NCI-H774 (cell line): ENCODE results near the gene TRIM25.

Source experiments
- DNase-seq: peaks from one replicate; lab custom pipeline; 2025; lab: John Stamatoyannopoulos, UW

Gene TRIM25

GRCh38 chr17:56926270-56926669, 12.4 kb upstream of the TRIM25 start:
- DNase-seq: no peak

GRCh38 chr17:56925088-56925487, 11.2 kb upstream of the TRIM25 start:
- DNase-seq: no peak

- DNase-seq: no peak
Measured at GRCh38 chr17:56919717-56920116, 5.9 kb upstream of the TRIM25 start.

GRCh38 chr17:56918916-56919315, 5.1 kb upstream of the TRIM25 start:
- DNase-seq: no peak

- no peak for DNase-seq
Measured at GRCh38 chr17:56917559-56918296, 3.9 kb upstream of the TRIM25 start.

- DNase-seq: no peak
Measured at GRCh38 chr17:56914581-56915273, 878 bp upstream of the TRIM25 start.

GRCh38 chr17:56913353-56913866, 439 bp downstream of the TRIM25 start:
- DNase-seq: no peak

GRCh38 chr17:56913000-56913311, 893 bp downstream of the TRIM25 start:
- DNase-seq: no peak

- DNase-seq: no peak
Measured at GRCh38 chr17:56912105-56912999, 1.5 kb downstream of the TRIM25 start.

GRCh38 chr17:56910509-56911235, 3.2 kb downstream of the TRIM25 start:
- DNase-seq: no peak

GRCh38 chr17:56909742-56910508, 3.9 kb downstream of the TRIM25 start:
- no peak for DNase-seq

- DNase-seq: no peak
Measured at GRCh38 chr17:56908001-56908542, 5.8 kb downstream of the TRIM25 start.

GRCh38 chr17:56903560-56903959, 10.3 kb downstream of the TRIM25 start:
- DNase-seq: no peak

- DNase-seq: no peak
Measured at GRCh38 chr17:56902348-56902747, 11.5 kb downstream of the TRIM25 start.

GRCh38 chr17:56899403-56899802, 14.4 kb downstream of the TRIM25 start:
- DNase-seq: no peak

GRCh38 chr17:56898874-56899273, 15.0 kb downstream of the TRIM25 start:
- DNase-seq: no peak

- no peak for DNase-seq
Measured at GRCh38 chr17:56897646-56898424, 16.0 kb downstream of the TRIM25 start.

GRCh38 chr17:56896968-56897359, 16.9 kb downstream of the TRIM25 start:
- no peak for DNase-seq

- DNase-seq: no peak
Measured at GRCh38 chr17:56896217-56896967, 17.5 kb downstream of the TRIM25 start.
